K562 (cell line): ENCODE data around the gene CCDC158. TPM values are rescaled to one million over a fixed set of nuclear protein-coding genes. Genes with fewer than 3 reads are reported as not detected.

Experiments used
- ATAC-seq: fragments of 200-7000 bp; cut with Tn5 transposase; 3 replicates; pipeline ENCODE4 v1.9.1; 2020; ENCODE audit warnings: moderate library complexity
- BruUV-seq: library from RNA; stranded (reverse); fragments of 400-500 nt; replicated peaks from 2 replicates; lab custom pipeline; 2021; lab: Mats Ljungman, UMichigan
- CTCF ChIA-PET: fragments of 300-600 bp; formaldehyde crosslinking; extraction: SDS; loops from one replicate; lab custom pipeline; 2021; ENCODE audit warnings: low intra/inter-chr PET ratio; lab: Yijun Ruan, JAX
- POLR2A ChIA-PET: fragments of 300-600, 350-650 bp; sonication (Branson Sonifier 250); formaldehyde crosslinking; extraction: SDS; loops from one replicate; lab custom pipeline; 2021; ENCODE audit warnings: antibody characterized with exemption, inconsistent platforms; lab: Yijun Ruan, JAX
- DNase-seq, 4 experiments: peaks; one replicate each; pipeline versions ENCODE4 v3.0.0 to v3.0.0-alpha.2; 2011 to 2018; ENCODE audit warnings: low spot score in 3 of 4, mixed read lengths in 3 of 4; ENCODE audit errors: extremely low read depth in 1 of 4
- FAIRE-seq: peaks from 2 replicates; lab custom pipeline; 2011; peaks lifted over from hg19 to GRCh38; lab: Jason Lieb, UNC
- H2AFZ ChIP-seq: 2 replicates; pipeline ENCODE4 v1.6.0; 2011; ENCODE audit warnings: low read depth, low read length, control low read depth, inconsistent platforms
- H3K27ac ChIP-seq: fragments of 200-600 bp; 3 replicates; pipeline ENCODE4 v1.8.0; 2011; ENCODE audit warnings: low read depth, mild to moderate bottlenecking, control low read depth, inconsistent platforms, low read length, moderate library complexity, mixed read lengths; ENCODE audit errors: extremely low read depth
- H3K27me3 ChIP-seq, 2 experiments: fragments of 300-600 bp in 1 of 2; 2 replicates in 1 of 2; 3 replicates in 1 of 2; pipeline versions ENCODE4 v1.6.0 to v1.8.0; 2011; ENCODE audit warnings: inconsistent platforms in 2 of 2, low read length in 2 of 2, mild to moderate bottlenecking in 1 of 2, mixed read lengths in 1 of 2, moderate library complexity in 1 of 2; ENCODE audit not compliant: control insufficient read depth in 2 of 2, insufficient read depth in 2 of 2
- H3K36me3 ChIP-seq: fragments of 300-600 bp; 3 replicates; pipeline ENCODE4 v1.8.0; 2011; ENCODE audit warnings: mild to moderate bottlenecking, low read length, inconsistent platforms; ENCODE audit not compliant: control insufficient read depth, insufficient read depth
- H3K4me1 ChIP-seq, 2 experiments: fragments of 200-600 bp in 1 of 2; replicated peaks in 1 of 2; 2 replicates in 1 of 2; 3 replicates in 1 of 2; pipeline versions ENCODE4 v1.5.1 to v1.8.0; 2011; ENCODE audit warnings: inconsistent platforms in 2 of 2, low read length in 2 of 2, mild to moderate bottlenecking in 1 of 2, mixed read lengths in 1 of 2, moderate library complexity in 1 of 2; ENCODE audit not compliant: control insufficient read depth in 2 of 2, insufficient read depth in 2 of 2
- H3K4me2 ChIP-seq: 2 replicates; pipeline ENCODE4 v1.6.1; 2011; ENCODE audit warnings: low read length, control low read depth, inconsistent platforms, mixed read lengths; ENCODE audit not compliant: insufficient read depth
- H3K4me3 ChIP-seq: fragments of 200-600 bp; sonication (generic), shearing (Covaris generic); 2 replicates; pipeline ENCODE4 v1.5.1; 2016; ENCODE audit warnings: control low read depth, inconsistent platforms
- H3K79me2 ChIP-seq: fragments of 200-600 bp; 3 replicates; pipeline ENCODE4 v1.8.0; 2011; ENCODE audit warnings: low read length, inconsistent platforms; ENCODE audit not compliant: control insufficient read depth, insufficient read depth
- H3K9ac ChIP-seq, 2 experiments: 2 replicates each; pipeline versions ENCODE4 v1.6.0 to v1.6.1; 2011; ENCODE audit warnings: low read depth in 2 of 2, low read length in 2 of 2, control low read depth in 1 of 2, inconsistent platforms in 1 of 2, mild to moderate bottlenecking in 1 of 2, mixed read lengths in 1 of 2; ENCODE audit not compliant: insufficient read depth in 1 of 2
- H3K9me1 ChIP-seq: one replicate; pipeline ENCODE4 v1.6.0; 2011; ENCODE audit warnings: inconsistent platforms, mild to moderate bottlenecking, low read length, moderate library complexity; ENCODE audit not compliant: control insufficient read depth, insufficient read depth
- H3K9me3 ChIP-seq: replicated peaks from 2 replicates; pipeline ENCODE4 v1.5.1; 2011; ENCODE audit warnings: low read depth, low read length, inconsistent platforms; ENCODE audit not compliant: control insufficient read depth, insufficient read depth
- H4K20me1 ChIP-seq: replicated peaks from 2 replicates; pipeline ENCODE4 v1.6.1; 2011; ENCODE audit warnings: low read length, inconsistent platforms, mixed read lengths; ENCODE audit not compliant: control insufficient read depth, insufficient read depth
- ARID3A ChIP-seq: IDR thresholded peaks from 2 replicates; pipeline ENCODE4 v1.6.1; 2012; ENCODE audit warnings: low read depth, low read length, improper control_type of control experiment, borderline replicate concordance
- CREM ChIP-seq: IDR thresholded peaks from 2 replicates; pipeline ENCODE4 v1.6.1; 2014; ENCODE audit warnings: antibody characterized with exemption, low read depth
- RAD21 ChIP-seq, 2 experiments: fragments of 250-450 bp in 1 of 2; fragments of 450-650 bp in 1 of 2; sonication (Bioruptor Pico) in 1 of 2; formaldehyde crosslinking in 1 of 2; IDR thresholded peaks in 1 of 2; conservative IDR thresholded peaks in 1 of 2; 2 replicates each; pipeline versions ENCODE4 v1.4.0 to v1.8.0; 2020 to 2022; ENCODE audit warnings: mild to moderate bottlenecking in 2 of 2, moderate library complexity in 1 of 2
- REST ChIP-seq, 2 experiments: fragments of 450-650 bp; formaldehyde crosslinking in 1 of 2; IDR thresholded peaks; 2 replicates each; pipeline versions ENCODE4 v1.4.0 to v1.6.1; 2014 to 2020; ENCODE audit warnings: mild to moderate bottlenecking in 2 of 2, borderline replicate concordance in 1 of 2, low read depth in 1 of 2
- SMC3 ChIP-seq: conservative IDR thresholded peaks from 2 replicates; pipeline ENCODE4 v1.6.1; 2011; ENCODE audit warnings: low read depth, low read length, improper control_type of control experiment; ENCODE audit not compliant: insufficient read depth
- ZNF384 ChIP-seq: IDR thresholded peaks from 2 replicates; pipeline ENCODE4 v1.6.1; 2012; ENCODE audit warnings: low read depth, low read length, improper control_type of control experiment
- WGBS: fragments of 100-300 bp; shearing (Covaris generic); methylation state at CpG from one replicate; pipeline ENCODE4 v1.1.6; 2016; ENCODE audit warnings: low coverage, mixed read lengths; ENCODE audit not compliant: insufficient coverage; ENCODE audit errors: missing lambda C conversion rate; 5-methylcytosine and 5-hydroxymethylcytosine counted together
- in situ Hi-C: fragments of 300-500 bp; cut with MboI; formaldehyde crosslinking; loops from 4 replicates; pipeline ENCODE4 v1.15.0; 2018; ENCODE audit warnings: inconsistent platforms, mixed read lengths
- intact Hi-C: fragments of 100-400 bp; cut with micrococcal nuclease; formaldehyde crosslinking; loops from 2 replicates; pipeline ENCODE4 v1.14.2; 2022
- polyA plus RNA-seq, 8 experiments: library from polyadenylated mRNA; depleted of rRNA in 4 of 8; stranded (reverse) in 5 of 8; unstranded in 3 of 8; fragments of >200 nt; fragmentation: Nextera tagmentation in 2 of 8; fragmentation: Illumina TruSeq in 1 of 8; extraction: Ambion mirVana in 2 of 8; extraction: Trizol in 1 of 8; gene quantifications; 2 replicates each; pipeline versions ENCODE4 v1.2.1 to v1.2.3, GENCODE V29; 2011 to 2014; ENCODE audit warnings: inconsistent platforms in 1 of 8, missing spikeins in 1 of 8
- total RNA-seq, 7 experiments: library from RNA; depleted of rRNA in 6 of 7; stranded (reverse); fragments of >200 nt in 6 of 7; fragmentation: Illumina TruSeq in 2 of 7; extraction: Trizol in 2 of 7; gene quantifications; 2 replicates each; pipeline versions ENCODE4 v1.2.1 to v1.2.3, GENCODE V29; 2011 to 2021; ENCODE audit warnings: low replicate concordance in 1 of 7
- TF ChIP-seq, protein P1 (sequence below): fragments of 450-650 bp; formaldehyde crosslinking; IDR thresholded peaks from 2 replicates; pipeline ENCODE4 v1.4.0; 2020; ENCODE audit warnings: mild to moderate bottlenecking, moderate library complexity

Gene CCDC158
- total and polyA plus RNA-seq, 9 of the 15 experiments (the other 6 are each of a cell fraction or from before 2014, with no cell fraction given), result not detected

DNA sequence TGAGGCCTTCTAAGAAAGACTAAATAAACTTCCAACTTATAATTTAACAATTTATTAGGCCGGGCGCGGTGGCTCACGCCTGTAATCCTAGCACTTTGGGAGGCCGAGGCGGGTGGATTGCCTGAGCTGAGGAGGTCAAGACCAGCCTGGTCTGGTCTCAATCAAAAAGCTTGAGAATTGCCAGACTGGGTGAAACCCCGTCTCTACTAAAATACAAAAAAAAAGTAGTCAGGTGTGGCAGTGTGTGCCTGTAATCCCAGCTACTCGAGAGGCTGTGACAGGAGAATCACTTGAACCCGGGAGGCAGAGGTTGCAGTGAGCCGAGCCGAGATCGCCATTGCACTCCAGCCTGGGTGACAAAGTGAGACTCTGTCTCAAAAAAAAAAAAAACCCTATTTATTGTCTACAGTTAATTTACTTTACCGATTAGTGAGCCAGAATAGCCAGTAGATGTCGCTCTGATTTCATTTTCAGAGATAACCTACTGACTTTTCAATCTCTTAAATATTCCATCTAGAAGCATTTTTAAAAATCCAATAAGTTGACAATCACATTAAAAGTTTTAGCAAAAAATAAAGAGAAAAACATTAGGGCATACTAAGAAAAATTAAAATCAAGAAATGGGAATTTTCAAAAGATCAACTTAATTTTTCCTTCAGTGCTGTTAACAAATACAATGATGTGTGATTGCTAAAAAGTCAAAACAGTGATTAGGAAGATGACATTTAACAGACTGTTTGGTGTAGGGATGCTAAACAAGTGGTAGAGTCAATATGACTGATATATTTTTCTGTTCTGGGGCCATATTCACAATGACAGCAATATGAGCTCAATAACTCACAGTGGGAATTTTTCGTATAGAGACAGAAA lies 9.8 kb upstream of the CCDC158 start:
- no peaks in the 10 kb centered on the region for H3K9me1 ChIP-seq
- no TSS peak for BruUV-seq
- ChIA-PET CTCF (interaction anchor here (0.6 to 3.2 kb wide), 5 partner anchors 72 to 514 kb away, joined by 3 to 39 read pairs (median 4); no protein-coding TSS in a partner anchor), POLR2A (interaction anchor here (0.6 kb wide), 1 partner anchor 20 kb away, joined by 3 read pairs; no protein-coding TSS in a partner anchor)
- H3K9me3 ChIP-seq, result no peaks in the 10 kb centered on the region
- H3K4me1 ChIP-seq, result no peaks in the 10 kb centered on the region
- intact Hi-C loops, result loop anchor here (1.0 to 10.0 kb wide), 4 partner anchors 75 to 774 kb away; no protein-coding TSS in a partner anchor
- no peak overlapping the region for H3K9ac ChIP-seq
- ATAC-seq (peak; percentile 74), FAIRE-seq (peak; percentile 69), DNase-seq (peak in 2 of 4 experiments; percentile 42 to 55)
- peak overlapping the region; percentile 56; the same call in 1 of the 2 replicates for H2AFZ ChIP-seq
- no peaks in the 10 kb centered on the region for H3K36me3 ChIP-seq
- no peak overlapping the region for H3K4me3 ChIP-seq
- in situ Hi-C loops, result loop anchor here (5.0 to 10.0 kb wide), 2 partner anchors 77 to 324 kb away; no protein-coding TSS in a partner anchor
- H3K4me2 ChIP-seq, result no peak overlapping the region
- H3K27me3 ChIP-seq, result peaks cover 1 to 5% of the 10 kb centered on the region in 2 experiments; a peak in 3 of 5 replicates
- H4K20me1 ChIP-seq, result no peaks in the 10 kb centered on the region
- WGBS, result 27% methylated on average over 15 of the region's 15 CpGs
- H3K27ac ChIP-seq, result no peak overlapping the region
- H3K79me2 ChIP-seq, result no peaks in the 10 kb centered on the region
- TF ChIP-seq CREM (no peak), ZNF384 (peak; percentile 84), SMC3 (peak; percentile 54), ARID3A (0 out of 2 replicates have a peak, but pooled peaks have one; percentile 38), RAD21 (CRISPR knock-in tag; conservative IDR thresholded peaks at IDR 0.05 in 1 of 2, IDR thresholded peaks at IDR 0.05 in 1 of 2) (peak; percentile 58 to 76), REST (IDR thresholded peaks at IDR 0.05; ENCODE audit: borderline replicate concordance) (peak; percentile 47; the same call in 1 of the 2 replicates), REST (CRISPR knock-in tag; IDR thresholded peaks at IDR 0.05; ENCODE audit: low read depth) (no peak)
- TF ChIP-seq, protein P1, sequence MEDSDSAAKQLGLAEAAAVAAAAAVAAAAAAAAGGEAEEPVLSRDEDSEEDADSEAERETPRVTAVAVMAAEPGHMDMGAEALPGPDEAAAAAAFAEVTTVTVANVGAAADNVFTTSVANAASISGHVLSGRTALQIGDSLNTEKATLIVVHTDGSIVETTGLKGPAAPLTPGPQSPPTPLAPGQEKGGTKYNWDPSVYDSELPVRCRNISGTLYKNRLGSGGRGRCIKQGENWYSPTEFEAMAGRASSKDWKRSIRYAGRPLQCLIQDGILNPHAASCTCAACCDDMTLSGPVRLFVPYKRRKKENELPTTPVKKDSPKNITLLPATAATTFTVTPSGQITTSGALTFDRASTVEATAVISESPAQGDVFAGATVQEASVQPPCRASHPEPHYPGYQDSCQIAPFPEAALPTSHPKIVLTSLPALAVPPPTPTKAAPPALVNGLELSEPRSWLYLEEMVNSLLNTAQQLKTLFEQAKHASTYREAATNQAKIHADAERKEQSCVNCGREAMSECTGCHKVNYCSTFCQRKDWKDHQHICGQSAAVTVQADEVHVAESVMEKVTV (CRISPR knock-in tag), result peak; percentile 38
